Upper lobe of left lung (tissue), 4 donors: ENCODE data around the gene VAPB.

ENCODE experiments used
- POLR2A ChIP-seq, 4 donors: fragments of 450-650 bp; IDR thresholded peaks; one replicate each; pipeline ENCODE4 v1.5.1; 2016 to 2017; ENCODE audit warnings: antibody characterized with exemption in 4 of 4, mild to moderate bottlenecking in 2 of 4
- POLR2AphosphoS5 ChIP-seq, 2 donors: sonication (generic); formaldehyde crosslinking; IDR thresholded peaks; one replicate each; pipeline ENCODE4 v1.5.1; 2017; ENCODE audit warnings: antibody characterized with exemption in 2 of 2
- TF ChIP-seq, protein P1 (sequence below), 6 experiments: fragments of 450-650 bp in 4 of 6; fragments of 200-600 bp in 2 of 6; sonication (generic) in 2 of 6; IDR thresholded peaks; one replicate each; pipeline ENCODE4 v1.5.1; 2016 to 2019; ENCODE audit warnings: antibody characterized with exemption in 6 of 6

DNA sequence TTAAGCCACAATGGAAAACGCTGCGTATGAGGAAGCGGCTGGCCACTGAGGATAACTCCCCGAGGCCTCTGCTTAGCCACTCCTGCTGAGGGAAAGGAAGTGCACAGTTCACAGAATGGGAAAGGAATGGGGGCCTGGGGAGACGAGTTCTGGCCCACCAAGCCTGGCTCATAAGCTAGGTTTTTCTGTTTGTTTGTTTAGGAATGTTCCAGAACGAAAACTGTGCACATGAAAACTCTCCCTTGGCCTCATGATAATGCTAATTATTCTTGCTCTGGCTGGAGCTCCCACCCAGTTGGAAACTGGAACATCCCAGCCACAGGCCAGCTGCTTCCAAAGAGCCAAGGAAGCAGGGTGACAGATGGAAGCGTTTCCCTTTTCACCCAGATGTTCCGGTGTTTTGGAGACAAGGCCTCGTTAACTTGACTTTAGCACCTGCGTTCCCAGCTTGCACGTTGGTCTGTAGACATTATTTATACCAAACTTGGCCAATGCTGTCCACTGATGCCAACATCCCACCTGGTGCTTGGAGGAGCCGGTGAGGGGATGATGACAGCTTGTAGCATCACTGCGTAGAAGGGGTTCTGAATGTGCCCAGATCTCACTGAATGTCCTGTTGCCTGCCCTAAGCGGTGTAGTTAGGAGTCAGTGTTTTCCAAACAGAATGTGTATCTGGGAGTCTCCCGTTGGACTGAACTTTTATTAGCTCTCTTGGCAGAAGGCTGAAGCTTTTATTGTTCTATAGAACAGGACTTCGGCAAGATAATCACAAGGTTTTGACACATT lies 91.7 kb downstream of the VAPB start:
- TF ChIP-seq, protein P1, sequence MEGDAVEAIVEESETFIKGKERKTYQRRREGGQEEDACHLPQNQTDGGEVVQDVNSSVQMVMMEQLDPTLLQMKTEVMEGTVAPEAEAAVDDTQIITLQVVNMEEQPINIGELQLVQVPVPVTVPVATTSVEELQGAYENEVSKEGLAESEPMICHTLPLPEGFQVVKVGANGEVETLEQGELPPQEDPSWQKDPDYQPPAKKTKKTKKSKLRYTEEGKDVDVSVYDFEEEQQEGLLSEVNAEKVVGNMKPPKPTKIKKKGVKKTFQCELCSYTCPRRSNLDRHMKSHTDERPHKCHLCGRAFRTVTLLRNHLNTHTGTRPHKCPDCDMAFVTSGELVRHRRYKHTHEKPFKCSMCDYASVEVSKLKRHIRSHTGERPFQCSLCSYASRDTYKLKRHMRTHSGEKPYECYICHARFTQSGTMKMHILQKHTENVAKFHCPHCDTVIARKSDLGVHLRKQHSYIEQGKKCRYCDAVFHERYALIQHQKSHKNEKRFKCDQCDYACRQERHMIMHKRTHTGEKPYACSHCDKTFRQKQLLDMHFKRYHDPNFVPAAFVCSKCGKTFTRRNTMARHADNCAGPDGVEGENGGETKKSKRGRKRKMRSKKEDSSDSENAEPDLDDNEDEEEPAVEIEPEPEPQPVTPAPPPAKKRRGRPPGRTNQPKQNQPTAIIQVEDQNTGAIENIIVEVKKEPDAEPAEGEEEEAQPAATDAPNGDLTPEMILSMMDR (IDR thresholded peaks at IDR 0.05), result no peak
- TF ChIP-seq POLR2A (IDR thresholded peaks at IDR 0.05), result no peak
- TF ChIP-seq POLR2AphosphoS5 (IDR thresholded peaks at IDR 0.05), result no peak
